ENCODE results near the gene MTR.

The MTR gene

DNA sequence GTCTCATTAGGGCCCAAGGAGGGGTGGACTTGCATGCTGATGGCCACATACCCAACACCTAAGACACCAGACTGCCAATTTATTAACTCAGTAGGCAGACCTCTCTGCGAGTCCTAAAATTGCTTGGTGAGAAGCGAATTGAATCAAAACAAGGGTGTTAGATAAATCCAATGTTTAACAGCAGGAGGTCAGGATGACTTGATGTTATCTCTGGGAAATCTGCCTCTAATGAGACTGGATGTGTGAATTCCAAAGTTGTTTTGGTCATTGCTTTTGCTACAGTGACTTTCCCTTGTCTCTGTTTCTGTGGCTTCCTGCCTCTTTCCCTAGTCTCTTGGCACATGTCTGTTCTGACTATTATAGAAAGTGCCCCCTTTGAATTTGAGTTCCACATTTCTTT is 20.8 kb downstream of the MTR start:
- TF ChIP-seq, protein P1, sequence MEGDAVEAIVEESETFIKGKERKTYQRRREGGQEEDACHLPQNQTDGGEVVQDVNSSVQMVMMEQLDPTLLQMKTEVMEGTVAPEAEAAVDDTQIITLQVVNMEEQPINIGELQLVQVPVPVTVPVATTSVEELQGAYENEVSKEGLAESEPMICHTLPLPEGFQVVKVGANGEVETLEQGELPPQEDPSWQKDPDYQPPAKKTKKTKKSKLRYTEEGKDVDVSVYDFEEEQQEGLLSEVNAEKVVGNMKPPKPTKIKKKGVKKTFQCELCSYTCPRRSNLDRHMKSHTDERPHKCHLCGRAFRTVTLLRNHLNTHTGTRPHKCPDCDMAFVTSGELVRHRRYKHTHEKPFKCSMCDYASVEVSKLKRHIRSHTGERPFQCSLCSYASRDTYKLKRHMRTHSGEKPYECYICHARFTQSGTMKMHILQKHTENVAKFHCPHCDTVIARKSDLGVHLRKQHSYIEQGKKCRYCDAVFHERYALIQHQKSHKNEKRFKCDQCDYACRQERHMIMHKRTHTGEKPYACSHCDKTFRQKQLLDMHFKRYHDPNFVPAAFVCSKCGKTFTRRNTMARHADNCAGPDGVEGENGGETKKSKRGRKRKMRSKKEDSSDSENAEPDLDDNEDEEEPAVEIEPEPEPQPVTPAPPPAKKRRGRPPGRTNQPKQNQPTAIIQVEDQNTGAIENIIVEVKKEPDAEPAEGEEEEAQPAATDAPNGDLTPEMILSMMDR (IDR thresholded peaks at IDR 0.05; ENCODE audit: extremely low read depth, insufficient read depth, missing control alignments), result no peak
- in situ Hi-C loops (cut with MboI; ENCODE audit: low pct_unique_long_range_greater_than_20kb, low sequenced_read_pairs, unreplicated experiment), result no loop called here
- DNase-seq (ENCODE audit: low spot score), result no peak

DNA sequence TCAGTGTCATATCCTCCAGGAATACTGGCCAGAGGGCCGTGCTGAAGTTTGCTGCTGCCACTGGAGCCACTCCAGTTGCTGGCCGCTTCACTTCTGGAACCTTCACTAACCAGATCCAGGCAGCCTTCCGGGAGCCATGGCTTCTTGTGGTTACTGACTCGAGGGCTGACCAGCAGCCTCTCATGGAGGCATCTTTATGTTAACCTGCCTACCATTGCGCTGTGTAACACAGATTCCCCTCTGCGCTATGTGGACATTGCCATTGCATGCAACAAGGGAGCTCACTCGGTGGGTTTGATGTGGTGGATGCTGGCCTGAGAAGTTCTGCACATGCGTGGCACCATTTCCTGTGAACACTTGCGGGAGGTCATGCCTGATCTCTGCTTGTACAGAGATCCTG is 24.8 kb downstream of the MTR start:
- in situ Hi-C loops (cut with MboI; ENCODE audit: low pct_unique_long_range_greater_than_20kb, low sequenced_read_pairs, unreplicated experiment), result no loop called here
- TF ChIP-seq, protein P1 (IDR thresholded peaks at IDR 0.05; ENCODE audit: extremely low read depth, insufficient read depth, missing control alignments), result no peak
- no peak for DNase-seq (ENCODE audit: low spot score)

DNA sequence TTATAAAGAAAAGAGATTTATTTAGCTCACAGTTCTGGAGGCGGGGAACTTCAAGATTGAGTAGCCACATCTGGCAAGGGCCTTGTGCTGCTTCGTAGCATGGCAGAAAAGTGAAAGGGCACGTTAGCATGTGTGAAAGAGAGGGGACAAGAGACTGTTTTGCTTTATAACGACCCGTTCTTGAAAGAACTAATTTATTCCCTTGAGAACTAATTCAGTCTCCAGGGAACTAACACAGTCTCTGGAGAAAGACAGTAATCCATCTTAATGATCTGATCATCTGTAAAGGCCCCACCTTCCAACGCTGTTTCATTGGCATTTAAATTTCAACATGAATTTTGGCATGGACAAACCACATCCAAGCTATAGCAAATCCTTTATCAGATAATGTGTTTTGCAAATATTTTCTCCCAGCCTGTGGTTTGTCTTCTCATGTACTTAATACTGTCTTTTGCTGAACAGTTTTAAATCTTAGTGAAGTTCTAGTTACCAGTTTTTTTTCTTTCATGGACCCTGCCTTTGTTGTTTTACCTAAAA is 26.1 kb downstream of the MTR start:
- no peak for DNase-seq (ENCODE audit: low spot score)
- TF ChIP-seq, protein P1 (IDR thresholded peaks at IDR 0.05; ENCODE audit: extremely low read depth, insufficient read depth, missing control alignments), result no peak
- in situ Hi-C loops (cut with MboI; ENCODE audit: low pct_unique_long_range_greater_than_20kb, low sequenced_read_pairs, unreplicated experiment), result no loop called here

DNA sequence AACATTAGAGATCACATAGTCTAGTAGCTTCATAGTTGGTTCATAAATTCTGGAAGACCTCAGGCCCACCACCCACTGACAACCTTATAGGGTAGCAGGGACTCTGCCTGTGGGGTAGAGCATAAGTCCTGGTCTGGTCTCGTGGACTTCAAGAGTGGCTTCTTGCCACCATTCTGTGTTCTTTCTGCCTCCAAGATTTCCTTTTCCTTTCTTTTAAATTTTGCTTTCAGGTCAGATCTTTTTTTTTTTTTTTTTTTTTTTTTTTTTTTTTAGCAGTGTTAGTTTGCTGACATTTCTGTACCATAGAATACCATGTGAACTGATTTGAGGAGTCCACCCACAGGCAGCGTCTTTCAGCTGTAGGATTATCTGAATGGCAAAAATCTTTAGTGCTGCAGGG is 28.5 kb downstream of the MTR start:
- TF ChIP-seq, protein P1 (IDR thresholded peaks at IDR 0.05; ENCODE audit: extremely low read depth, insufficient read depth, missing control alignments), result no peak
- in situ Hi-C loops (cut with MboI; ENCODE audit: low pct_unique_long_range_greater_than_20kb, low sequenced_read_pairs, unreplicated experiment), result no loop called here
- no peak for DNase-seq (ENCODE audit: low spot score)

DNA sequence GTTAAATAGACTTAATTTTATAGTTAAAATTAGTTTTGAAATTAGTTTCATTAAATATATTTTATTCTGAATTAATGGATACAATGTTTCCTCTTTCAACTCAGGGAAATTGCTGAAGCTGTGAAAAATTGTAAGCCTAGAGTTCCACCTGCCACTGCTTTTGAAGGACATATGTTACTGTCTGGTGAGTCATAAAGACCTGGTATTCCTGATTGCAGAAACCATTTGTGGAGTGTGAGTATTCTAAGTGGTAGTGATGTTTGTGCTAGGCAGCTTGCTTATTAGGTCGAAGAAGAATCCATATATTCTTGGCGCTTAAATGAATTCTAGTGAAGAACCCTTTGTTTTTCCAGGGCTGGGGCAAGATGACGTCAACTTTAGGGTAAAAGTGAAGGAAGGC is 34.0 kb downstream of the MTR start:
- TF ChIP-seq, protein P1 (IDR thresholded peaks at IDR 0.05; ENCODE audit: extremely low read depth, insufficient read depth, missing control alignments), result no peak
- no peak for DNase-seq (ENCODE audit: low spot score)
- in situ Hi-C loops (cut with MboI; ENCODE audit: low pct_unique_long_range_greater_than_20kb, low sequenced_read_pairs, unreplicated experiment), result no loop called here

DNA sequence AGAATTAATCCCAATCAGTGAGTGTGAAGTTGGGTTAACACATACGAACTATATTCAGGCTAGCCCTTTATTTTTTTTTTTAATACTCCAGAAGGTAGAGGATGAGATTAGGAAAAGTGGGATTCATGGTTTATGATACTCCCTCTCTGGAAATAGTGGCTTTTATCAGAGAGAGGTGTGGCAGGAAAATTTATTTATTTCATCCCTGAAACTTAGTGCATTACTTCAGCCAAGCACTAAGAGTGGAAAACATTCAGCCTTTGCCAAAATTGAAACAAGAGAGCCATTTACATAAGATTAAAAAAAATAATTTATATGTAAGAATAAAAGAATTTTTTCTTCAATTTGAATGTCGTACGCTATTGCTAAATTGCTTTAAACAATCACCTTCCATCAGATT is 35.0 kb downstream of the MTR start:
- no peak for DNase-seq (ENCODE audit: low spot score)
- TF ChIP-seq, protein P1 (IDR thresholded peaks at IDR 0.05; ENCODE audit: extremely low read depth, insufficient read depth, missing control alignments), result no peak
- in situ Hi-C loops (cut with MboI; ENCODE audit: low pct_unique_long_range_greater_than_20kb, low sequenced_read_pairs, unreplicated experiment), result no loop called here

DNA sequence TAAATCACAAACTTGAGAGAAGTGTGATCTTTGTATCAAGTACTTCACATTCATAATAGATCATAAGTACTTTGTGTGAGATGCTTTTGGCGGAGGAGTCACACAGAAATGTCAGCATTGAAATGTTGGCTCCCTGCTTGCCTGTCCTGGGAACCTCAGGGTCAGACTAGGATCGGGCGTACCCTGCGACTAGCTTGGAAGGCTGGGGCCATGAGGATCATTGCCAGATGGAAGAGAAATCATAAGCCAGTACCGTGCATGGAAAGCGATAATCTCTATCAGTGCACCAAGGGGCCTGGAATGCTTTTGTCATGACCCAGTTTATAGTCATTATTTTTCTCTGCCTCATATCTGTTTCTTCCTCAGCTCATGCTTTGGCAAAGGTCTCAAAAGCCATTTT is 35.5 kb downstream of the MTR start:
- in situ Hi-C loops (cut with MboI; ENCODE audit: low pct_unique_long_range_greater_than_20kb, low sequenced_read_pairs, unreplicated experiment), result no loop called here
- DNase-seq (ENCODE audit: low spot score), result no peak
- TF ChIP-seq, protein P1 (IDR thresholded peaks at IDR 0.05; ENCODE audit: extremely low read depth, insufficient read depth, missing control alignments), result no peak
